ENCODE data around the gene KRT86. TPM values are rescaled to one million over a fixed set of nuclear protein-coding genes. Genes with fewer than 3 reads are reported as not detected.

Gene KRT86
- total RNA-seq (2021) (2.7 and 5.7 TPM in 2 replicates), Bru-seq, nascent RNA (percentile 36 among the genes with signal in this experiment), BruChase-seq, experiment 1, labeled RNA remaining after a 2-hour chase (percentile 46 among the genes with signal in this experiment), BruChase-seq, experiment 2, labeled RNA remaining after a 6-hour chase (percentile 34 among the genes with signal in this experiment)
- long read RNA-seq, partial matches to known transcripts: 1 of 5 reads
- long read RNA-seq, other reads (novel, unspliced or antisense): 4 of 5 reads

- H3K9me2 ChIP-seq (ENCODE audit: insufficient read depth): no peaks in the 10 kb centered on the region
- no peak within 1 kb of the TSS for H3K4me2 ChIP-seq
- no peak for TF ChIP-seq EZH2 (IDR thresholded peaks at IDR 0.05; ENCODE audit: low read depth)
- TF ChIP-seq CTCF (conservative IDR thresholded peaks at IDR 0.05): no peak
- no peak within 1 kb of the TSS for H2AFZ ChIP-seq
- no peaks in the 10 kb centered on the region for H3K36me3 ChIP-seq (ENCODE audit: low read depth)
- intact Hi-C loops (cut with micrococcal nuclease; ENCODE audit: unreplicated experiment): no loop called here
- H3K9me3 ChIP-seq (ENCODE audit: insufficient read depth, low read depth): no peaks in the 10 kb centered on the region
- H3K4me1 ChIP-seq (replicated peaks; ENCODE audit: insufficient read depth): peaks cover 29% of the 10 kb centered on the region
- ChIA-PET POLR2A (ENCODE audit: unreplicated experiment) (no interaction called here), CTCF (no interaction called here)
- no peaks in the 10 kb centered on the region for H4K20me1 ChIP-seq (ENCODE audit: insufficient read depth)
- no TSS peak for BruUV-seq (replicated peaks)
- H3K79me2 ChIP-seq (ENCODE audit: low read depth): no peaks in the 10 kb centered on the region
- no peak for DNase-seq
- H3K27me3 ChIP-seq (ENCODE audit: insufficient read depth, low read depth): no peaks in the 10 kb centered on the region
- no peak within 1 kb of the TSS for H3K4me3 ChIP-seq
- H3F3A ChIP-seq (ENCODE audit: insufficient read depth, low read depth): peaks cover 18% of the 10 kb centered on the region
- H3K27ac ChIP-seq: no peak within 1 kb of the TSS
These were observed at the start of gene KRT86 for GRCh38 chr12:52274521-52275120. Gene KRT86 (plus strand): TSS chr12:52274645. CDS start chr12:52301917, 27,272 bp downstream.

- no peak overlapping the region for H3K4me3 ChIP-seq
- no peak overlapping the region for H3K27ac ChIP-seq
- intact Hi-C loops (cut with micrococcal nuclease; ENCODE audit: unreplicated experiment): no loop called here
- H3K4me2 ChIP-seq: no peak overlapping the region
- CTCF ChIA-PET: interaction anchor here (0.5 to 0.7 kb wide), 3 partner anchors 58 to 143 kb away, joined by 3 to 4 read pairs (median 3); no protein-coding TSS in a partner anchor
- no peaks in the 10 kb centered on the region for H3K36me3 ChIP-seq (ENCODE audit: low read depth)
- no peak for TF ChIP-seq CTCF (conservative IDR thresholded peaks at IDR 0.05)
- TF ChIP-seq EZH2 (IDR thresholded peaks at IDR 0.05; ENCODE audit: low read depth): no peak
- no peaks in the 10 kb centered on the region for H3K9me3 ChIP-seq (ENCODE audit: insufficient read depth, low read depth)
- H3K27me3 ChIP-seq (ENCODE audit: insufficient read depth, low read depth): no peaks in the 10 kb centered on the region
- no peaks in the 10 kb centered on the region for H4K20me1 ChIP-seq (ENCODE audit: insufficient read depth)
- H3K4me1 ChIP-seq (replicated peaks; ENCODE audit: insufficient read depth): peaks cover 92% of the 10 kb centered on the region
- DNase-seq: no peak
- peaks cover 49% of the 10 kb centered on the region for H3F3A ChIP-seq (ENCODE audit: insufficient read depth, low read depth)
- BruUV-seq (replicated peaks): no TSS peak
- H3K79me2 ChIP-seq (ENCODE audit: low read depth): peaks cover 3% of the 10 kb centered on the region; the same call in 1 of the 2 replicates
- no peak overlapping the region for H2AFZ ChIP-seq
- H3K9me2 ChIP-seq (ENCODE audit: insufficient read depth): no peaks in the 10 kb centered on the region
- POLR2A ChIA-PET (ENCODE audit: unreplicated experiment): interaction anchor here (0.6 to 1.1 kb wide), 4 partner anchors 8 to 1609 kb away, joined by 3 to 11 read pairs (median 4); no protein-coding TSS in a partner anchor
These were observed 48.7 kb upstream of the KRT86 start for GRCh38 chr12:52225752-52226151.

- no peak for DNase-seq
- intact Hi-C loops (cut with micrococcal nuclease; ENCODE audit: unreplicated experiment): no loop called here
- H3K27me3 ChIP-seq (ENCODE audit: insufficient read depth, low read depth): no peaks in the 10 kb centered on the region
- no peaks in the 10 kb centered on the region for H3K9me3 ChIP-seq (ENCODE audit: insufficient read depth, low read depth)
- no peak overlapping the region for H3K4me2 ChIP-seq
- H3F3A ChIP-seq (ENCODE audit: insufficient read depth, low read depth): peaks cover 49% of the 10 kb centered on the region
- H3K79me2 ChIP-seq (ENCODE audit: low read depth): peaks cover 7% of the 10 kb centered on the region
- TF ChIP-seq CTCF (conservative IDR thresholded peaks at IDR 0.05) (no peak), EZH2 (IDR thresholded peaks at IDR 0.05; ENCODE audit: low read depth) (no peak)
- ChIA-PET CTCF (no interaction called here), POLR2A (ENCODE audit: unreplicated experiment) (no interaction called here)
- peak overlapping the region; percentile 36 for H3K27ac ChIP-seq
- no TSS peak for BruUV-seq (replicated peaks)
- H3K9me2 ChIP-seq (ENCODE audit: insufficient read depth): no peaks in the 10 kb centered on the region
- H3K4me1 ChIP-seq (replicated peaks; ENCODE audit: insufficient read depth): peaks cover 92% of the 10 kb centered on the region
- no peak overlapping the region for H3K4me3 ChIP-seq
- no peaks in the 10 kb centered on the region for H4K20me1 ChIP-seq (ENCODE audit: insufficient read depth)
- no peak overlapping the region for H2AFZ ChIP-seq
- H3K36me3 ChIP-seq (ENCODE audit: low read depth): no peaks in the 10 kb centered on the region
These were observed 48.0 kb upstream of the KRT86 start for GRCh38 chr12:52226446-52226845.

Measured in PC-9 (cell line).